NCI-H446 treated with DMSO at 0.1 percent for 48 hours (cell line): Measurements from ENCODE around the gene CAMK2G.
"Not testable (repeated sequence)": the region's sequence is repeated elsewhere in the genome, so short reads cannot be mapped to it uniquely, and the experiment has no call there.

Experiments
- DNase-seq: peaks from one replicate; lab custom pipeline; 2025; lab: John Stamatoyannopoulos, UW

Gene CAMK2G

DNA sequence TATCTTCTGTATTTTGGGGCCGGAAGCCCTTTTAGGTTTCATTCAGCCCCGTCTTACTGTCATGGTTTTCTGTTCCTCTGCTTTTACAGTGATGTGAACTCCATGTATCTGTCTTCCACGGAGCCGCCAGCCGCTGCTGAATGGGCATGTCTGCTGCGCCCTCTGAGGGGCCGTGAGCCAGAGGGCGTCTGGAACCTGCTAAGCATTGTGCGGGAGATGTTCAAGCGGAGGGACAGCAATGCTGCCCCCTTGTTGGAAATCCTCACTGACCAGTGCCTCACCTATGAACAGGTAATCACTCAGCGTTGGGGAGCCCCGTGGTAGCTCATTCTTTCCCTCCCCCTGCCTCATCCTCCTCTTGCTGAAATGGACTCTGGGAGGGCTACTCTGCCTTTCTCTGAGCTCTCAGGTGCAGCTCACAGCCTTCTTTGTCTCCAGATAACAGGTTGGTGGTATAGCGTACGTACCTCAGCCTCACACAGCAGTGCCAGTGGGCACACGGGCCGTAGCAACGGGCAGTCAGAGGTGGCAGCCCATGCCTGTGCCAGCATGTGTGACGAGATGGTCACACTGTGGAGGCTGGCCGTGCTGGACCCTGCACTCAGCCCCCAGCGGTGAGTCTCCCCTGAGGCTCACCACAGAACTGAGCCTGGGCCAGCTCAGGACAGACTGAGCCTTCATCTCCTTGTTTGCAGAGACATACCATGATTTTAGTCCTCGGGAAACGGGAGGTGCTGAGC, 83.3 kb downstream of the CAMK2G start:
- no peak for DNase-seq

GRCh38 chr10:73789659-73790055, 84.7 kb downstream of the CAMK2G start:
- DNase-seq, result no peak

GRCh38 chr10:73788864-73789658, 85.3 kb downstream of the CAMK2G start:
- DNase-seq, result no peak

GRCh38 chr10:73787031-73787800, 87.1 kb downstream of the CAMK2G start:
- DNase-seq, result not testable (repeated sequence)

DNA sequence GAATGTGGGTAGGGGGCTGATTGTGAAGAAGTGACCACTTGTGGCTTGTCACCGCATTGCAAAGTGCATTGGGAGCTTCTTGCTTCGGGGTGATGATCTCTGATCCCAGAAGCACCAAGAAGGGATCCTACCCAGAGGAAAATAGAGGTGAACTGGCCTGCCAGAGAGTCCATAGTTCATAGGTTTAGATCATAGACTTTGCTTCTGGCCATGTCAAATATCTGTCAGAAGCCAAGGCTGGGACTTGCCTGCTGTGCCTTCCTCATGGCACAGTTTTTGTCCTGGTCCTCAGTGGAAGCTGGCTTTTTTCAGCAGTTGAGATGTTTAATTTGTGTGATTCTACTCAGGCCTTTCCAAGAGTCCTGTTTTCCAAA, 87.9 kb downstream of the CAMK2G start:
- DNase-seq, result no peak

DNA sequence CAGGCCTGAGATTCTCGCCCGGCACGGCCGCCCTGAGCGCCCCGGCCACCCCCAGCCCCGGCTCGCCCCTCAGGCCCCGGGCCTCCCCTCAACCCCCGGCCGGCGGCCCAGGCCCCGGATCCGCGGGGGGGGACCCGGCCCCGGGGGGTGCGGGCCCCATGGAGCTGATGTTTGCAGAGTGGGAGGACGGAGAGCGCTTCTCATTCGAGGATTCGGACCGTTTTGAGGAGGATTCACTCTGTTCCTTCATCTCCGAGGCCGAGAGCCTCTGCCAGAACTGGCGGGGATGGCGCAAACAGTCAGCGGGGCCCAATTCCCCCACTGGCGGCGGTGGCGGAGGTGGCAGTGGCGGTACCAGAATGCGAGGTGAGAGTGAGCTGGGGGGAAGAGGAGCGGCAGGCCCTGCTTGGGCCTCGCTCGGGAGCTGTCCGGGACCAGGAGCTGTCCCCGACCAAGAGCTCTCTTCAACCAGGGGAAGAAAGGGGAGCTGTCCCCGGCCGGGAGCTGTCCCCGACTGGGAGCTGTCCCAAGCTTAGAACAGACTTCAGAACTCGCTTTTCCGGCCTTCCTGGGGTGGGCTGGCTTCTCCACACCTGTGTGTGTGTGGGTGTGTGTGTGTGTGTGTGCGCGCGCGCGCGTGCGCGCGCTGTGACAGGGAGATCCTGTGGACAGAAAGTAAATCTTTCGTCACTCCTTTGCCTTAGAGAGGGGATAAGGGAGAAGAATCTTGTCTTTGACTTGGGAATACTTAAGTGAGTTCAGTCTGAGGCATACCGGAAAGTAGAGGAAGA, 88.4 kb downstream of the CAMK2G start:
- DNase-seq, result no peak

- peak; percentile 74 for DNase-seq
Observed at GRCh38 chr10:73785211-73785720, 89.1 kb downstream of the CAMK2G start, which contains the start of gene ZSWIM8. ZSWIM8 (plus strand) TSS chr10:73785606; CDS start chr10:73785879, 273 bp downstream.

DNA sequence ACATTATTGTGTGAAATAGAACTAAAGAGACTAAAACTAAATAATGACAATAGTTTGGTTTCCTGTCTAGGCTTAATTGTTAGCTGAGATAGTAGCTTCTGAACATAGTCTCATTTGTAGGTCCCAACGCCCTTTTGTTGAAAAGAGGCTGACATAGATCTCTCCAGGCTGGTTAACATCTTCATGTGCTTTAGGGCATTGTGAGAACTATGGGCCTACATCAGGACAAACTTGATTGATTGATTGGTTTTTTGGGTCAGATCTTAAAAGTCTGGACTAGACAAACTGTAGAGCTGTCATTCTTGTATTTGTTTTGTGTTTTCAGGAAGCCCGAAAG, 91.6 kb downstream of the CAMK2G start:
- no peak for DNase-seq

- peak; percentile 70 for DNase-seq
Observed at GRCh38 chr10:73781879-73782748, 92.2 kb downstream of the CAMK2G start, which contains the start of gene CHCHD1. CHCHD1 (plus strand) TSS chr10:73782048; CDS start chr10:73782076, 28 bp downstream.

GRCh38 chr10:73781548-73781878, 92.8 kb downstream of the CAMK2G start:
- DNase-seq, result no peak

GRCh38 chr10:73780966-73781365, 93.4 kb downstream of the CAMK2G start:
- DNase-seq, result no peak

DNA sequence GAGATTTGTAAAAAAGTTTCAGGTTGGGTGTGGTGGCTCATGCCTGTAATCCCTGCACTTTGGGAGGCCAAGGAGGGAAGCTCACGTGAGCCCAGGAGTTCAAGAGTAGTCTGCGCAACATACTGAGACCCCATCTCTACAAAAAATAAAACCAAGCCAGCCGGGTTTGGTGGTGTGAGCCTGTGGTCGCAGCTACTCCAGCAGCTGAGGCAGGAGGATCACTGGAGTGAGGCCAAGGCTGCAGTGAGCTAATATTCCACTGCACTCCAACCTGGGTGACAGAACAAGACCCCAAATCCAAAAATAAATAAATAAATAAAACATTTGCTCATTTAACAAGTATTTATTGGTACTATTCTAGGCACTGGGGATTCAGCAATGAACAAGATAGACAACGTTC, 94.1 kb downstream of the CAMK2G start:
- no peak for DNase-seq

- DNase-seq, result no peak
Observed at GRCh38 chr10:73779539-73780197, 94.7 kb downstream of the CAMK2G start.

GRCh38 chr10:73779018-73779417, 95.3 kb downstream of the CAMK2G start:
- DNase-seq, result no peak

DNA sequence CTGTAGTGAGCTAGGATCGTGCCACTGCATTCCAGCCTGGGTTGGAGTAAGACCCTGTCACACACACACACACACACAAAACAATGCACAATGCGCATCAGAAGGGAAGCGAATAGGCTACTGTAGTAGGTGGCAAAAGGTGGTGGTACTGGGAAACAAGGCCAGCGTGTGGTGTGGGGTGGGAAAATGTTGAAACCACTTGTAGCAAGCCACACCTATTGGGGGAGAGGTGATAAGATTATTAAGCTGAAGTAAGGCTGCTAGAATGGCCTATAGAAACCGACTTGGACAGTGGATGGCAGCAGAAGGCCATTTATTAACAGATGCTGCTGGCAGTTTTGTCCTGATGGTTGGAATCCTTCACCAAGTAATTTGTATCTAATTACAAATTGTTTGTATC, 99.7 kb downstream of the CAMK2G start:
- no peak for DNase-seq

DNA sequence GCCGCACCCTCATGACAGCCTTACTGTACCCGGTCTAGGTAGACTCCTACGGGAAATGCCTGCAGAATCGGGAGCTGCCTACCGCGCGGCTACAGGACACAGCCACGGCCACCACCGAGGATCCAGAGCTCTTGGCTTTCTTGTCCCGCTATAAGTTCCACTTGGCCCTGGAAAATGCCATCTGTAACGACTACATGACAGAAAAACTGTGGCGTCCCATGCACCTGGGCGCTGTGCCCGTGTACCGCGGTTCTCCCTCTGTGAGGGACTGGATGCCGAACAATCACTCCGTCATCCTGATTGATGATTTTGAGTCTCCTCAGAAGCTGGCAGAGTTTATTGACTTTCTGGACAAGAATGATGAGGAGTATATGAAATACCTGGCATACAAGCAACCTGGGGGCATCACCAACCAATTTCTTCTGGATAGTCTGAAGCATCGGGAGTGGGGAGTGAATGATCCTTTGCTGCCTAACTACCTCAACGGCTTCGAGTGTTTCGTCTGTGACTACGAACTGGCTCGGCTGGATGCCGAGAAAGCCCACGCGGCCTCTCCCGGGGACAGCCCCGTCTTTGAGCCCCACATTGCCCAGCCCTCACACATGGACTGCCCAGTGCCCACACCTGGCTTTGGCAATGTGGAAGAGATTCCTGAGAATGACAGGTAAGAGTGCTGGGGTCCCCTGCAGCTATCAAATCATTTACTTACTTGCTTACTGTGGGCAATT, 101.0 kb downstream of the CAMK2G start:
- DNase-seq, result no peak

GRCh38 chr10:73772281-73773151, 101.8 kb downstream of the CAMK2G start:
- no peak for DNase-seq

DNA sequence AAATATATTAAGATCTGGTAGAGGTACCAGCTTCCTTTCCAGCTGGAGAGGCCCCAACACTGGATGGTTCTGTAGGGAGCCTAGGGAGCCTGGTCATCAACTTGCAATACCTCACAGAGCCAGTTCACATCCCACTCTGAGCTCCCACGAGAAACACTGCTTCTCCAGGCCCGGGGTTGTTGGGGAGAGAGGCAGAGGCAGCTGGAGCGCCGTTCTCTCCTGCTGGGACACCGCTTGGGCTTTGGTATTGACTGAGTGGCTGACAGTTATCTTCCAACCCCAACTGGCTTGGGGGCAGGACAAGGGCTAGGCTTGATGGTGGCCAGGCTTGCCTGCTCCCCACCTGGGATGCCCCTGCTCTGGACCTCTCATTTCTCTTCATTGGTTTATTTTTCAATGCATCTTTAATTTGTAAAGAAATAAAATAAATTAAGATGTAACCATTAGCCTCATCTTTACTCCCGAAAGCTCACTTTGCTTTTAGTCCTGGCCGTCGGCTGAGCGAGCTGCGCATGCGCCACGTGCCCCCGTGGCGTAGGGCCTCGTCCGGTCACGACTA, 102.6 kb downstream of the CAMK2G start:
- no peak for DNase-seq
